Right lobe of liver (tissue), 6 donors: ENCODE data around the gene SNTN. TPM values are rescaled to one million over a fixed set of nuclear protein-coding genes. Genes with fewer than 3 reads are reported as not detected.

ENCODE experiments used
- ATAC-seq, 4 donors: fragments of 200-7000 bp; cut with Tn5 transposase; one replicate each; pipeline ENCODE4 v1.9.1; 2020; ENCODE audit warnings: mild to moderate bottlenecking in 4 of 4, moderate library complexity in 4 of 4
- DNase-seq, 3 donors: peaks; one replicate each; pipeline ENCODE4 v3.0.0-alpha.2; 2020
- H3K27ac ChIP-seq, 3 donors: fragments of 200-600 bp; one replicate each; pipeline ENCODE4 v1.8.0; 2022
- H3K27me3 ChIP-seq, 2 donors: fragments of 200-600 bp; one replicate each; pipeline ENCODE4 v1.8.0; 2022
- H3K36me3 ChIP-seq, 4 donors: fragments of 200-600 bp; sonication (generic) in 1 of 4; one replicate each; pipeline versions ENCODE4 v1.5.1 to v1.8.0; 2017 to 2022; ENCODE audit warnings: control low read depth in 1 of 4
- H3K4me1 ChIP-seq, 4 donors: fragments of 200-600 bp; sonication (generic) in 1 of 4; one replicate each; pipeline versions ENCODE4 v1.5.1 to v1.8.0; 2017 to 2022; ENCODE audit warnings: control low read depth in 1 of 4
- H3K4me3 ChIP-seq, 3 donors: fragments of 200-600 bp; one replicate each; pipeline ENCODE4 v1.8.0; 2022
- H3K9me3 ChIP-seq, 4 donors: fragments of 200-600 bp; sonication (generic) in 1 of 4; one replicate each; pipeline versions ENCODE4 v1.5.1 to v1.8.0; 2017 to 2022; ENCODE audit warnings: control low read depth in 1 of 4
- POLR2A ChIP-seq: fragments of 450-650 bp; IDR thresholded peaks from one replicate; pipeline ENCODE4 v1.6.1; 2017; ENCODE audit warnings: antibody characterized with exemption, mild to moderate bottlenecking
- whole genome bisulfite sequencing: methylation state at CpG from one replicate; pipeline ENCODE4 v1.1.6; 2018; ENCODE audit warnings: low coverage, low lambda C conversion rate; ENCODE audit not compliant: insufficient coverage; ENCODE audit errors: missing lambda C conversion rate; 5-methylcytosine and 5-hydroxymethylcytosine counted together
- intact Hi-C, 2 donors: fragments of 100-400 bp; cut with DNase I; formaldehyde crosslinking; loops; one replicate each; pipeline versions ENCODE4 v1.11.2 to v1.14.1; 2022
- total RNA-seq, 6 experiments: library from RNA; depleted of rRNA in 2 of 6; stranded (reverse); fragments of >200 nt in 2 of 6; fragmentation: NEBNext Ultra II Directional in 3 of 6; extraction: Animal tissue kit (Norgen Biotek cat#: 25700) in 3 of 6; gene quantifications; one replicate each; pipeline versions ENCODE4 v1.1.0 to v1.2.4, GENCODE V29; 2016 to 2023
- TF ChIP-seq, protein P1 (sequence below), 4 donors: fragments of 200-600 bp in 3 of 4; fragments of 450-650 bp in 1 of 4; IDR thresholded peaks; one replicate each; pipeline versions ENCODE4 v1.5.1 to v1.8.0; 2016 to 2022; ENCODE audit warnings: antibody characterized with exemption in 4 of 4, mild to moderate bottlenecking in 2 of 4
- donor health status: DM: no; HTN: yes; CAD: no.
- donor health status: DM: no; HTN: no; CAD: no.
- donor health status: DM: no; HTN: no; CAD: no.
- donor health status: DM: no; HTN: yes; CAD: no.
- donor health status: DM: no; HTN: yes; CAD: no.

Gene SNTN
- total RNA-seq, 6 experiments from 2014 or later = not detected

DNA sequence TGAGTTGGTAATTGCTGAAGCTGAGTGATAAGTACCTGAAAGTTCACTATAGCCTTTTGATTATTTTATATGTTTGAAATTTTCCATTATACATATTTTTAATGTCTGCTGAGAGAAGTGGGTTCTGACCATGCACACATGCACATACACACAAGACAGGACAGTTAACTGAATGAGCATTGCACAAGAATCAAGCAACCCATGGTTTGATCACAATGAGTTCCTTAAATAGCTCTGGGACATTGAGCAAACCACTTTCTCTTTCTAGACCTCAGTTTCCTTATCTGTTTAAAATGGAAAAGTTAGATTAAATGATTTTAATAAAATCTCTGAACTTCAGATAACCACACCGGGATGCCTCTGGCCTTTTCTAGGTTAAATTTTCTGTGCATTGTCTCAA is 26.7 kb downstream of the SNTN start:
- DNase-seq = no peak
- H3K4me3 ChIP-seq = no peak overlapping the region
- WGBS = 85% methylated on average over 1 of the region's 1 CpG
- H3K4me1 ChIP-seq = no peaks in the 10 kb centered on the region
- H3K27ac ChIP-seq = no peak overlapping the region
- no peaks in the 10 kb centered on the region for H3K9me3 ChIP-seq
- intact Hi-C loops = no loop called here
- ATAC-seq = no peak
- H3K27me3 ChIP-seq = no peaks in the 10 kb centered on the region
- no peaks in the 10 kb centered on the region for H3K36me3 ChIP-seq
- TF ChIP-seq, protein P1, sequence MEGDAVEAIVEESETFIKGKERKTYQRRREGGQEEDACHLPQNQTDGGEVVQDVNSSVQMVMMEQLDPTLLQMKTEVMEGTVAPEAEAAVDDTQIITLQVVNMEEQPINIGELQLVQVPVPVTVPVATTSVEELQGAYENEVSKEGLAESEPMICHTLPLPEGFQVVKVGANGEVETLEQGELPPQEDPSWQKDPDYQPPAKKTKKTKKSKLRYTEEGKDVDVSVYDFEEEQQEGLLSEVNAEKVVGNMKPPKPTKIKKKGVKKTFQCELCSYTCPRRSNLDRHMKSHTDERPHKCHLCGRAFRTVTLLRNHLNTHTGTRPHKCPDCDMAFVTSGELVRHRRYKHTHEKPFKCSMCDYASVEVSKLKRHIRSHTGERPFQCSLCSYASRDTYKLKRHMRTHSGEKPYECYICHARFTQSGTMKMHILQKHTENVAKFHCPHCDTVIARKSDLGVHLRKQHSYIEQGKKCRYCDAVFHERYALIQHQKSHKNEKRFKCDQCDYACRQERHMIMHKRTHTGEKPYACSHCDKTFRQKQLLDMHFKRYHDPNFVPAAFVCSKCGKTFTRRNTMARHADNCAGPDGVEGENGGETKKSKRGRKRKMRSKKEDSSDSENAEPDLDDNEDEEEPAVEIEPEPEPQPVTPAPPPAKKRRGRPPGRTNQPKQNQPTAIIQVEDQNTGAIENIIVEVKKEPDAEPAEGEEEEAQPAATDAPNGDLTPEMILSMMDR (IDR thresholded peaks at IDR 0.05) = no peak
- no peak for TF ChIP-seq POLR2A

GRCh38 chr3:63684081-63684480 is 31.6 kb downstream of the SNTN start:
- DNase-seq (no peak), ATAC-seq (no peak)
- TF ChIP-seq POLR2A = no peak
- TF ChIP-seq, protein P1 (IDR thresholded peaks at IDR 0.05) = no peak
- no peak overlapping the region for H3K27ac ChIP-seq
- no peaks in the 10 kb centered on the region for H3K27me3 ChIP-seq
- WGBS = 37% methylated on average over 5 of the region's 6 CpGs
- H3K9me3 ChIP-seq = no peaks in the 10 kb centered on the region
- no peaks in the 10 kb centered on the region for H3K36me3 ChIP-seq
- H3K4me3 ChIP-seq = no peak overlapping the region
- no peaks in the 10 kb centered on the region for H3K4me1 ChIP-seq
- intact Hi-C loops = no loop called here

DNA sequence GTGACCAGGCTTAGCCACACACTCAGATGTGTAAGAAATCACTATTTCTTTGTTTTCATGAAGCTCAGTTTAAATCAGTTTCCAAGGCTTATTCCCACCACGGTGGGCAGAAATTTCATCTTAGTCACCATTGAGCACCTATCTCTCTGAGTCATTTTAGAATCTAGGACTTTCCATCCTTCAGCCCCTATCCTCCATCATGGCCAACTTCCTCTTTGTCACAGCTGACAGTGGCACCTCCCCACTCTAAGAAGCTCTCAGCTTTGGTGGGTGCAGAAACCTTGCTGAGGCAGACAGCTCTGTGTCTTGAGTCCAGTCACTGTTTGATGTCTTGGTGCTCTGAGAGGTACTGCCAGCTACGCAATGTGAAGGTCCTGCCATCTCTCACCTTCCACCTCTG is 32.9 kb downstream of the SNTN start:
- Histone ChIP-seq H3K4me1 (no peaks in the 10 kb centered on the region), H3K27me3 (no peaks in the 10 kb centered on the region), H3K36me3 (no peaks in the 10 kb centered on the region), H3K27ac (no peak overlapping the region), H3K9me3 (no peaks in the 10 kb centered on the region), H3K4me3 (no peak overlapping the region)
- ATAC-seq (no peak), DNase-seq (no peak)
- intact Hi-C loops = no loop called here
- WGBS = 89% methylated on average over 1 of the region's 2 CpGs
- no peak for TF ChIP-seq POLR2A
- TF ChIP-seq, protein P1 (IDR thresholded peaks at IDR 0.05) = no peak

DNA sequence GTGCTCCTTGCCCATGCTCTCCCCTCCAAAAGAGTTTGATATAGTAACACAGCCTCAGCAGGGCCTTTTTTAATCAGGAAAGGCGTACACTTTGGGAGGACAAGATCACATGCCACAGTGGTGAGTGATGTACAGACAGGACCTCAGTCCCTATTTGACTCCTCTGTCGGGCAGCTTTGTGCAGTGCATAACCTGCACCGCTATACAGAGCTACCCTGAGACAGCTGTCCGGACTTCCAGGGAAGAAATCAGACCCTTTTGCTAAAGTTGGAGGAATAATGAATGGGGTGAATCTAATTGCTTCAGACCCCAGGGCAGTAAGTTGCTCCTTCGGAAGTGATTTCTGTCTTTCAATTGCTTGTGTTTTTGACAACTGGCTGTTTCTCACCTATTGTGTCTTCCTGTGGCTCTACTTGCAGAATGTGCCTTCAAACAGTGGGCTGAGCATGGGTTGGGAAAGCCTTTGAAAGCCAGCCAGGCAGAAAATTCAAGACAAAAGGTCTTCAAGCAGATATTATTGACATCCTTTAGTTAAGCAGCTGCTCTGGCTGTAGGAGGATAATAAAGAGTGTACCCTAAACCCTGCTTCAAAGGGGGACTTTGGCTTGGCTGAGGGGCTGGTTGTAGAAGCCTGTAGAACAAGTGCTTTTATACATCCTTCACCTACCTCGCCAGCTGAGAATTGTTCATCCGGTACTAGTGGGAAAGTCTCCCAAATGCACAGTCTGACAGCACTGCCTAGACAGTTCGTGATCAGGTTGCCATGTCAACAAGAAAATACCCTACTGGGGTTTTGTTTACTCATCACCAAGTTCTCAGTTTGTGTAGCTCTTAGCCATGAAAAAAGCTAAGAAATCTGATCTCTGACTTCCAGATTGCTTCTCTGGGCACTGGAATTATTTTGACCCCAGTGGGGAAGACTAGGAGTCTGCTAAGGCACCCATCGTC is 35.1 kb downstream of the SNTN start:
- no peak for TF ChIP-seq POLR2A
- TF ChIP-seq, protein P1 (IDR thresholded peaks at IDR 0.05) = no peak
- no peaks in the 10 kb centered on the region for H3K36me3 ChIP-seq
- no peaks in the 10 kb centered on the region for H3K9me3 ChIP-seq
- H3K27me3 ChIP-seq = no peaks in the 10 kb centered on the region
- H3K27ac ChIP-seq = no peak overlapping the region
- intact Hi-C loops = no loop called here
- no peaks in the 10 kb centered on the region for H3K4me1 ChIP-seq
- WGBS = 52% methylated on average over 4 of the region's 9 CpGs
- DNase-seq = no peak
- no peak for ATAC-seq
- no peak overlapping the region for H3K4me3 ChIP-seq
